OCI-LY1 (cell line): ENCODE measurements around the gene DNAJC28.

Source experiments
- CTCF ChIP-seq: fragments of 200-600 bp; sonication (generic), shearing (Covaris generic); IDR thresholded peaks from 2 replicates; pipeline ENCODE4 v1.5.1; 2017; ENCODE audit warnings: mild to moderate bottlenecking, antibody characterized with exemption, low read length, moderate library complexity, mixed read lengths
- EZH2 ChIP-seq: fragments of 200-600 bp; sonication (generic), shearing (Covaris generic); IDR thresholded peaks from 2 replicates; pipeline ENCODE4 v1.8.0; 2017; ENCODE audit warnings: borderline replicate concordance, mixed run types, mild to moderate bottlenecking, antibody characterized with exemption, low read length, moderate library complexity, mixed read lengths

DNA sequence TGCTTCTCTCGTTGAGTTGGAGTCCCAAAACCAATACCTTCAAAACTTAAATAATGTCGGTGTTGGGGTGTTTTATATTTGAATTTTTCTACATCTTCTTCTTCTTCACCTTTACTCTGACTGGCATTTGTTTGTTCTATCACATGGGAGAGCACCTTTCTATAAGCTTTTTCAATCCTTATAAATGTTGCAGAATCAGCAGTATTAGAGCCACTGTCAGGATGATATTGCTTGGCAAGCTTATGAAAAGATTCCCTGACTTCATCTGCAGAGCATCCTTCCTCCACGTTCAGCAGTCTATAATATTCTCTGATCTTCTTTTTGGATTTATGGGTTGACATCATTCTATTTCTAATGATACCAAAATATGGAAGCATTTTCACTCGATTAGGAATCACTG, 2.6 kb downstream of the DNAJC28 start:
- TF ChIP-seq CTCF (no peak), EZH2 (no peak)
